ENCODE data around the gene KCNH2.

DNA sequence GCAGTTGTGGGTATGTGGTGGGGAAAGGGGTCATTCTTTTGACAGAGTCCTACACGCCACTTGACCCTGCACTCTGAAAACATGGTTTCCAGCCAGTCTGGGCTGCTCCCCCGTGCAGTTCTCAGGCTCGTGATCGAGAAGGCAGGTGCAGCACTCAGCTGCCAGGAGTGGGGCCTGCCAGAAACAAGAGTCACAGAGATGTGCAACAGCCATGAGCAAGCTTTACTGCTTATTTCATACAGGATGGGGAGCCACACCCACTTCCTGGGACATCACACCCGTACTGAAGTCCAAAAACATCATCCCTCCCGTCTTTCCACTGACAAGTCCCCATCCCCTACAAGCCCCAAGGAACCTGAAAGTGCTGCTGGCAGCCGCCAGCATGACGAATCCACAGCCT is 36.8 kb upstream of the KCNH2 start:
- TF ChIP-seq, protein P1, sequence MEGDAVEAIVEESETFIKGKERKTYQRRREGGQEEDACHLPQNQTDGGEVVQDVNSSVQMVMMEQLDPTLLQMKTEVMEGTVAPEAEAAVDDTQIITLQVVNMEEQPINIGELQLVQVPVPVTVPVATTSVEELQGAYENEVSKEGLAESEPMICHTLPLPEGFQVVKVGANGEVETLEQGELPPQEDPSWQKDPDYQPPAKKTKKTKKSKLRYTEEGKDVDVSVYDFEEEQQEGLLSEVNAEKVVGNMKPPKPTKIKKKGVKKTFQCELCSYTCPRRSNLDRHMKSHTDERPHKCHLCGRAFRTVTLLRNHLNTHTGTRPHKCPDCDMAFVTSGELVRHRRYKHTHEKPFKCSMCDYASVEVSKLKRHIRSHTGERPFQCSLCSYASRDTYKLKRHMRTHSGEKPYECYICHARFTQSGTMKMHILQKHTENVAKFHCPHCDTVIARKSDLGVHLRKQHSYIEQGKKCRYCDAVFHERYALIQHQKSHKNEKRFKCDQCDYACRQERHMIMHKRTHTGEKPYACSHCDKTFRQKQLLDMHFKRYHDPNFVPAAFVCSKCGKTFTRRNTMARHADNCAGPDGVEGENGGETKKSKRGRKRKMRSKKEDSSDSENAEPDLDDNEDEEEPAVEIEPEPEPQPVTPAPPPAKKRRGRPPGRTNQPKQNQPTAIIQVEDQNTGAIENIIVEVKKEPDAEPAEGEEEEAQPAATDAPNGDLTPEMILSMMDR (IDR thresholded peaks at IDR 0.05; ENCODE audit: insufficient read depth, low read length, poor library complexity, severe bottlenecking), result no peak
- no peak for TF ChIP-seq EZH2phosphoT487 (conservative IDR thresholded peaks at IDR 0.05; ENCODE audit: low read length)

Measured in SU-DHL-6 (cell line).